RWPE1 (cell line): ENCODE results near the gene BNC2.

Source experiments
- CTCF ChIA-PET: fragments of 350-600 bp; sonication (Branson Sonifier 250); formaldehyde crosslinking; extraction: SDS; loops from one replicate; lab custom pipeline; 2021; lab: Yijun Ruan, JAX
- POLR2A ChIA-PET: fragments of 400-600 bp; formaldehyde crosslinking; extraction: SDS; loops from one replicate; lab custom pipeline; 2020; ENCODE audit warnings: antibody characterized with exemption; ENCODE audit not compliant: low non-redundant PET; lab: Yijun Ruan, JAX
- DNase-seq: peaks from one replicate; pipeline ENCODE4 v3.0.0; 2012; ENCODE audit warnings: low spot score
- H3K27ac ChIP-seq: fragments of 450-650 bp; 2 replicates; pipeline ENCODE4 v1.5.1; 2017
- TF ChIP-seq, protein P1 (sequence below): fragments of 450-650 bp; conservative IDR thresholded peaks from 2 replicates; pipeline ENCODE4 v1.5.1; 2017; ENCODE audit warnings: low read depth, mild to moderate bottlenecking

The BNC2 gene

DNA sequence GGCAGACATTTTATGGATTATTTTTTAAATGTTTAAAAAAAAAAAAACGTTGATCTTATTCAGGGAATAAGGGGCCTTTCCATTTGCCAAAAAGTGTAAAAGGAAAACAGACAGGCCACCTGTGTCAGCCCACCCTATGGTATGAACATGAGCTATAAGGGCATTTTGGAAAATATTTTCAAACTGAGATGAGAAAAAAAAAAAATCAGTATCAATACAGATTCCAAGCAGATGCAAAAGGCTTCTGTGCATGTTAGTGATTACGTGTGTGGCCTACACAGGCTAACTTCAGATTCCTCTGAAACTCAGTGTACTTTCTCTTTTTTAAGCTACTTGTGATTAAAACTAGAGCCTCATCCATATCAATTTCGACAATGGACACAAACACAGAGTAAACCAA lies 189.9 kb downstream of the BNC2 start:
- TF ChIP-seq, protein P1, sequence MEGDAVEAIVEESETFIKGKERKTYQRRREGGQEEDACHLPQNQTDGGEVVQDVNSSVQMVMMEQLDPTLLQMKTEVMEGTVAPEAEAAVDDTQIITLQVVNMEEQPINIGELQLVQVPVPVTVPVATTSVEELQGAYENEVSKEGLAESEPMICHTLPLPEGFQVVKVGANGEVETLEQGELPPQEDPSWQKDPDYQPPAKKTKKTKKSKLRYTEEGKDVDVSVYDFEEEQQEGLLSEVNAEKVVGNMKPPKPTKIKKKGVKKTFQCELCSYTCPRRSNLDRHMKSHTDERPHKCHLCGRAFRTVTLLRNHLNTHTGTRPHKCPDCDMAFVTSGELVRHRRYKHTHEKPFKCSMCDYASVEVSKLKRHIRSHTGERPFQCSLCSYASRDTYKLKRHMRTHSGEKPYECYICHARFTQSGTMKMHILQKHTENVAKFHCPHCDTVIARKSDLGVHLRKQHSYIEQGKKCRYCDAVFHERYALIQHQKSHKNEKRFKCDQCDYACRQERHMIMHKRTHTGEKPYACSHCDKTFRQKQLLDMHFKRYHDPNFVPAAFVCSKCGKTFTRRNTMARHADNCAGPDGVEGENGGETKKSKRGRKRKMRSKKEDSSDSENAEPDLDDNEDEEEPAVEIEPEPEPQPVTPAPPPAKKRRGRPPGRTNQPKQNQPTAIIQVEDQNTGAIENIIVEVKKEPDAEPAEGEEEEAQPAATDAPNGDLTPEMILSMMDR, result no peak
- no peak for DNase-seq
- ChIA-PET CTCF (interaction anchor here (0.6 kb wide), 1 partner anchor 9 kb away, joined by 3 read pairs; no protein-coding TSS in a partner anchor), POLR2A (no interaction called here)
- H3K27ac ChIP-seq, result no peak overlapping the region

DNA sequence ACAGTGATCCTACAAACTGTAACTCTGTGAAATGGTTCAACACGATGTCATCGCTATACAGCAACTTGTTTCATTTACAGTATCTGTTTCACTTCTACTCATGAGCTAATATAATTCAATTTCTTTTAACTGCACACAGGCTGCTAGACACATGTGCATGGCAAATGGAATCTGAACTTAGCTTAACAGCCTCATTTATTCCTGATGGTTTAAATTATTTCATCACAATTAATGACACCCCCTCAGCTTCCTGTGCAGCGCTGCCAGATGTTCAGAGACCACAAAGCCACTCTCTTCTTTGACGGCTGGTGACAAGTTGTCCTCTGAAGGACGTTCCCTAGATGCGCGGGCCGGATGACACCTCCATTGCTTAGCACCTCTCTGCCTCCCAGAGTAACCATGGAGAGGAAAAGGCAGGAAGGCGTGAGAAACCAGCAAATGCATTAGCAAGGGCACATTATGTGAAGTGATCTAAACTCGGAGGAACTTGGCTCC lies 191.1 kb downstream of the BNC2 start:
- no peak overlapping the region for H3K27ac ChIP-seq
- CTCF ChIA-PET, result interaction anchor here (0.6 kb wide), 1 partner anchor 713 kb away, joined by 3 read pairs; no protein-coding TSS in a partner anchor
- no peak for DNase-seq
- TF ChIP-seq, protein P1, result no peak
- POLR2A ChIA-PET, result no interaction called here

DNA sequence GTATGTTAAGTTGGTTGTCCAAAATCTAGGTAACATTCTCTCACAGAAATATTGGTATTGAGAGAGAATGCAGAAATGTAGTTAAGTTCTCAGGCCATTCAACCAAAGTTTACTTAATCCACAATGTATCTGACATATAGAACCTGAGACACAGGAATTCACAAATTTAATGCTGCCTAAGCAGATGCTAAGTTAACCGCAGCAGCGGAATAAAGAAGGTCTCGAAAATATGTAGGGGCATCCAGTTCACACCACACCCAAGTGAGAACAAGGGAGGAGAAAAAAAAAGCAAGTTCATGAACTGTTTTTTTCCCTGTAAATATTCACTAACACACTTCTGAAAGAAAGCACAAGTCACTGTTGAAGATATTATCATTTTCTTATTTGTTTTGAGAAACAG lies 194.0 kb downstream of the BNC2 start:
- no peak for DNase-seq
- ChIA-PET CTCF (no interaction called here), POLR2A (no interaction called here)
- TF ChIP-seq, protein P1, result no peak
- H3K27ac ChIP-seq, result no peak overlapping the region

DNA sequence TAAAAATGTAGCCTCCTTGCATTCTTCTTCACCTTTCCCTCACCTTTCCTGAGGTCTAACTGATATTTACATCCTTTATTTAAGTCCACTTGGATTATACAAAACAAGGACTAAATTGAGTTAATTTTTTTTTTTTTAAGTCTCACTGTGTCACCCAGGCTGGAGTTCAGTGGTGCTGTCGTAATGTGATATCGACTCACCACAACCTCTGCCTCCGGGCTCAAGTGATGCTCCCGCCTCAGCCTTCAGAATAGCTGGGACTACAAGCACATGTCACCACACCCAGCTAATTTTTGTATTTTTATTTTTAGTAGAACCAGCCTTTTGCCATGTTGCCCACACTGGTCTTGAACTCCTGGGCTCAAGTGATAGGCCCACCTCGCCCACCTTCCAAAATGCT lies 195.3 kb downstream of the BNC2 start:
- ChIA-PET POLR2A (no interaction called here), CTCF (interaction anchor here (0.7 kb wide), 1 partner anchor 34 kb away, joined by 3 read pairs; no protein-coding TSS in a partner anchor)
- H3K27ac ChIP-seq, result no peak overlapping the region
- DNase-seq, result no peak
- TF ChIP-seq, protein P1, result no peak

DNA sequence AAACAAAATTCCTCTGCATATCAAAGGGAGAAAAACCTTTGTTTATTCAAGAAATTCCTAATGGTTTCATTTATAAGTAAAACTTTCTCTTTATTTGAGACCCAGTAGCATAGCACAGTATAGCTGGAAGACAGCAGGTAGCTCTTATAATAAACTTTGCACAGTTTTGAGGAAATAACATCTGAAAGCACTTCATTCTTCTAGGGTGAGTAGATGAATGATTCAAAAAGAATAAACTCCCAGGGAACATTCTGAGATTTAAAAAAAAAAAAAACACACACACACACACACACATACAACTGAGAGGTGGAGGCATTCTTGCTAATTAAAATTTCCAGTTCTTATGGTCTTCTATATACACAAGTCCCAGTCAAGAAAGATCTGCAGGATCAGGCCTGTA lies 197.3 kb downstream of the BNC2 start:
- H3K27ac ChIP-seq, result no peak overlapping the region
- POLR2A ChIA-PET, result no interaction called here
- CTCF ChIA-PET, result no interaction called here
- no peak for DNase-seq
- TF ChIP-seq, protein P1, result no peak

DNA sequence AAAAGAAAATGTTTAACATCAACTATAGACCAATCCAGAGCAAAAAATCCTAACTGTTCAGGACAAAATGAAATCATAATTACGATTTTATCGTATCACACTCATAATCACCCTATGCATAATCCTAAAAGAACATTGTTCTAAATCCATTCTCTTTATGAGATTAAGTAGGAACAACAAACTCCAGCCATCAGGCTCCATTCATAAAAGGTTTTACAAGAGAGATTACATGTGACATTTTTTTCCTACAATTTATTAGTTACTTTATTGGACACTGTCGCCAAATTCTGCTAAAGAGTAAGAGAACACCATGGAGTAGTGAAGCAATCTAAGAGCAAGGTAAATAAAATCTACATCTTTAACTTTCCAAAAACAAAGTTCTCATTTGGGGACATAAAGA lies 198.0 kb downstream of the BNC2 start:
- CTCF ChIA-PET, result interaction anchor here (0.6 kb wide), 2 partner anchors 8 to 1368 kb away, joined by 3 to 6 read pairs; no protein-coding TSS in a partner anchor
- DNase-seq, result no peak
- H3K27ac ChIP-seq, result no peak overlapping the region
- POLR2A ChIA-PET, result no interaction called here
- TF ChIP-seq, protein P1, result no peak
